DND-41 (cell line): ENCODE data around the gene SPINT2.

Experiments
- ATAC-seq: fragments of 200-7000 bp; cut with Tn5 transposase; 3 replicates; pipeline ENCODE4 v1.9.1; 2021; ENCODE audit warnings: low read depth; ENCODE audit not compliant: insufficient read depth
- DNase-seq: peaks from one replicate; pipeline ENCODE4 v3.0.0-alpha.2; 2020
- H2AFZ ChIP-seq: 2 replicates; pipeline ENCODE4 v1.6.0; 2012; ENCODE audit warnings: low read depth, low read length
- H3K27ac ChIP-seq: 2 replicates; pipeline ENCODE4 v1.5.1; 2012; ENCODE audit warnings: low read length, inconsistent platforms
- H3K27me3 ChIP-seq: fragments of 200-600 bp; sonication (generic); 2 replicates; pipeline ENCODE4 v1.6.0; 2012; ENCODE audit warnings: low read length, mild to moderate bottlenecking, inconsistent platforms; ENCODE audit not compliant: insufficient read depth, poor library complexity
- H3K36me3 ChIP-seq: 2 replicates; pipeline ENCODE4 v1.5.1; 2012; ENCODE audit warnings: low read length, inconsistent platforms; ENCODE audit not compliant: insufficient read depth
- H3K4me1 ChIP-seq: 2 replicates; pipeline ENCODE4 v1.5.1; 2012; ENCODE audit warnings: mild to moderate bottlenecking, low read length; ENCODE audit not compliant: insufficient read depth
- H3K4me2 ChIP-seq: 2 replicates; pipeline ENCODE4 v1.6.0; 2012; ENCODE audit warnings: mild to moderate bottlenecking, moderate library complexity, low read length, inconsistent platforms; ENCODE audit not compliant: insufficient read depth
- H3K4me3 ChIP-seq, 2 experiments: fragments of 200-600 bp in 1 of 2; shearing (Covaris generic) in 1 of 2; 2 replicates each; pipeline ENCODE4 v1.5.1; 2012 to 2016; ENCODE audit warnings: inconsistent platforms in 2 of 2, low read length in 2 of 2, mild to moderate bottlenecking in 2 of 2, low read depth in 1 of 2, moderate library complexity in 1 of 2
- H3K79me2 ChIP-seq: 2 replicates; pipeline ENCODE4 v1.6.0; 2012; ENCODE audit warnings: low read length, inconsistent platforms; ENCODE audit not compliant: insufficient read depth
- H3K9ac ChIP-seq: 2 replicates; pipeline ENCODE4 v1.6.0; 2012; ENCODE audit warnings: low read depth, mild to moderate bottlenecking, inconsistent platforms, low read length, moderate library complexity
- H3K9me3 ChIP-seq: 2 replicates; pipeline ENCODE4 v1.5.1; 2012; ENCODE audit warnings: low read length, moderate library complexity, mild to moderate bottlenecking, inconsistent platforms; ENCODE audit not compliant: insufficient read depth, severe bottlenecking
- H4K20me1 ChIP-seq: 2 replicates; pipeline ENCODE4 v1.6.0; 2012; ENCODE audit warnings: low read length; ENCODE audit not compliant: insufficient read depth
- EZH2 ChIP-seq: IDR thresholded peaks from 3 replicates; pipeline ENCODE4 v1.6.1; 2012; ENCODE audit warnings: borderline replicate concordance, low read depth, mild to moderate bottlenecking, moderate library complexity, low read length, inconsistent platforms; ENCODE audit not compliant: severe bottlenecking
- TF ChIP-seq, protein P1 (sequence below): IDR thresholded peaks from 2 replicates; pipeline ENCODE4 v1.5.1; 2012; ENCODE audit warnings: borderline replicate concordance, low read length, moderate library complexity, mild to moderate bottlenecking; ENCODE audit not compliant: poor library complexity, severe bottlenecking; ENCODE audit errors: extremely low read depth

The SPINT2 gene

DNA sequence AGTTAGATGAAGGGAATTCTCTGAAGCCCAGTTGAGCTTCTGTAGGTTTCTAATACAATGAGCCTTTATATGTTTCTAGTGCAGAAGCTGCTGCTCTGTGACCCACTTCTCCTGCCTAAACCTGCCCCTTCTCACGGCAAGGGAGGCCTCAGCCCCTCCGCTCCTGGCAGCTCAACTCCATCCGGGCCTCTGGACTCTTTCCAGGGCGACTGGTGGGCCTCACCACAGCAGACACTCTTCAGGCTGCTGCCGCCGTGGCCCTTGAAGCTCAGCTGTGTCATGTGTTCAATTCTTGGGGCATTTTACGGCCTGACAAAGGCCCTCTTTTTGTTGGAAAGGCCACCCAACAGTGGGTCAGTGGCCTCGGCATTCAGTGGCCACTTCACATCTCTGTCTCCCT, 29.7 kb downstream of the SPINT2 start:
- Histone ChIP-seq H3K27me3 (no peaks in the 10 kb centered on the region), H3K27ac (no peak overlapping the region), H3K4me3 (no peak overlapping the region), H3K79me2 (no peaks in the 10 kb centered on the region), H3K4me2 (no peak overlapping the region), H3K9me3 (no peaks in the 10 kb centered on the region), H4K20me1 (no peaks in the 10 kb centered on the region), H2AFZ (no peak overlapping the region), H3K4me1 (no peaks in the 10 kb centered on the region), H3K36me3 (no peaks in the 10 kb centered on the region), H3K9ac (no peak overlapping the region)
- TF ChIP-seq EZH2, result no peak
- TF ChIP-seq, protein P1, sequence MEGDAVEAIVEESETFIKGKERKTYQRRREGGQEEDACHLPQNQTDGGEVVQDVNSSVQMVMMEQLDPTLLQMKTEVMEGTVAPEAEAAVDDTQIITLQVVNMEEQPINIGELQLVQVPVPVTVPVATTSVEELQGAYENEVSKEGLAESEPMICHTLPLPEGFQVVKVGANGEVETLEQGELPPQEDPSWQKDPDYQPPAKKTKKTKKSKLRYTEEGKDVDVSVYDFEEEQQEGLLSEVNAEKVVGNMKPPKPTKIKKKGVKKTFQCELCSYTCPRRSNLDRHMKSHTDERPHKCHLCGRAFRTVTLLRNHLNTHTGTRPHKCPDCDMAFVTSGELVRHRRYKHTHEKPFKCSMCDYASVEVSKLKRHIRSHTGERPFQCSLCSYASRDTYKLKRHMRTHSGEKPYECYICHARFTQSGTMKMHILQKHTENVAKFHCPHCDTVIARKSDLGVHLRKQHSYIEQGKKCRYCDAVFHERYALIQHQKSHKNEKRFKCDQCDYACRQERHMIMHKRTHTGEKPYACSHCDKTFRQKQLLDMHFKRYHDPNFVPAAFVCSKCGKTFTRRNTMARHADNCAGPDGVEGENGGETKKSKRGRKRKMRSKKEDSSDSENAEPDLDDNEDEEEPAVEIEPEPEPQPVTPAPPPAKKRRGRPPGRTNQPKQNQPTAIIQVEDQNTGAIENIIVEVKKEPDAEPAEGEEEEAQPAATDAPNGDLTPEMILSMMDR, result no peak
- DNase-seq (no peak), ATAC-seq (no peak)

DNA sequence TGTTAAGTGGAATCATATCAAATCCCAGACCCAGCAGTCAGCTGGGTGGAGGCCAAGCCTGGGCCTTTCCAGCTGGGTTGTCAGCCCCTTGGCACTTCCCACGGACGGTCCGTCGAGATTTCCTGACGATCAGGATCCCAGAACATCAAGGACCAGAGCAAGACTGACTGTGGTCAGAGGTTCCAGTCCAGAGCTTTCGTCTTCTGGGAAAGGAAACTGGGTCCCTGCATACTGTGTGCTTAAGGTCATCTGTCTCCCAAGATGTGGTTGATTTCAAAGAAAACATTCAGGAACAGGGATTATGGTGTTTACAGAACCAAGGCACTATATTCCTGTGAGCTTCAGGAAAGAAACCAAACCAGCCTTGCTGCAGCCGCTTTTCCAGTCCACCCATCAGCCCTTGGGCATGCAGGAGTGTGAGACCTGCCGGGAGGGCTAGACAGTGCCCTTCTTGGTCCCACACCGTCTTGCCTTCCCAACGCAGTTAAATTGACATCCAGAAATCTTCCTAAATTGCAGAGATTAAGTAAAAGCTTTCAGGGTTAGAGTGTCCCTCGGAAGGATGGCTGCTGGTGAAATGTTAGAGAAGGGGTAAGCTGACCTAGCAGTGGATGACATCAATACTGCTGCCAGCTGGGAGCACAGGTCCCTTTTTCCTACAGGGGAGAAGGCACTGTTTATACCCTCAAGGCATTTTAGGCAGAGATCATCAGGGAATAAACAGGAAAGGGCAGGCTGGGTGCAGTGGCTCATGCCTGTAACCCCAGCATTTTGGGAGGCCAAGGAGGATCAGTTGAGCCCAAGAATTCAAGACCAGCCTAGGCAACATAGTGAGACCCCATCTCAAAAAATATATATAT, 34.7 kb downstream of the SPINT2 start:
- Histone ChIP-seq H3K79me2 (no peaks in the 10 kb centered on the region), H3K4me3 (no peak overlapping the region), H3K27ac (no peak overlapping the region), H3K4me2 (no peak overlapping the region), H3K27me3 (no peaks in the 10 kb centered on the region), H4K20me1 (no peaks in the 10 kb centered on the region), H3K9me3 (no peaks in the 10 kb centered on the region), H3K4me1 (no peaks in the 10 kb centered on the region), H2AFZ (no peak overlapping the region), H3K36me3 (no peaks in the 10 kb centered on the region), H3K9ac (no peak overlapping the region)
- ATAC-seq, result no peak
- no peak for TF ChIP-seq EZH2
- TF ChIP-seq, protein P1, result no peak
- no peak for DNase-seq

DNA sequence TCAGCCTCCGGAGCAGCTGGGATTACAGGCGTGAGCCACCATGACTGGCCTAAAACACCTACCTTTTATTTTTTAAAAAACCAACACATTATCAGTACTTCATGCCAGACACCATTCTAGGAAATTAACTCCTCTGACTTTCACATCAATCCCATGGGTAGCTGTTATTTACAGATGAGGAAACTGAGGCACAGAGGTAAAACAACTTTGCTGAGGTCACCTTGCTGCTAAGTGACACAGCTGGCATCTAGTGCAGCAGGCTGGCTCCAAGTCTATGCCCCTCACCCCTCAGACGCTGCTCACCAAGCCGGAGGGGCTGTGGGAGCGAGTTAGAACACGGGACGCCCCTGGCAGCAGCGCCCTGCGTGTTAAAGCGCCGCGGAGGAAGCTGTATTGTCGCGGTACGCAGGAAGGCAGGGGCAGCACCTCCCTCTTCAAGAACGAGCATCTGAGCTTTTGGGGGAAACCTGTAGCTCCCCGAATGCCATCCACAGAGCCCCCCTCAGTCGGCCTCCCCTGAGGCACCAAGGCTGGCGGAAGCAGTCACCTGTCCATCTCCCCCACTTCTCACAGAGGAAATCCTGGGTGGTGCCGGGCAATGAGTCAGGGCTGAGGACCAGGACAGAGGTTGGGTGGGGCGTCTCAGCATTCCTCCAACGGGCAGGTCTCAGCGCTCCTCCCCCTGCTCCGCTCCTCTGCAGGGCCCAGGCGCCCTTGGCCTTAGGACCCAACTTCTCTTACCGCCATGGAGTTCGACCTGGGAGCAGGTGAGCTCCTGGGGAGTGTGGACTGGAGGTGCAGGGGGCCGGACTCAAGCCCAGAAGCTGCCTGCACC, 39.4 kb downstream of the SPINT2 start, which contains the start of gene C19orf33:
Gene C19orf33, plus strand, starts transcription at position 735 of the 835 bp plus-strand sequence. Its CDS starts 11 bp downstream, at position 746.
- H3K4me2 ChIP-seq, result no peak within 1 kb of the TSS
- H3K36me3 ChIP-seq, result peaks cover 34% of the 10 kb centered on the region
- TF ChIP-seq, protein P1, result no peak
- TF ChIP-seq EZH2, result no peak
- no peak within 1 kb of the TSS for H3K9ac ChIP-seq
- no peaks in the 10 kb centered on the region for H3K9me3 ChIP-seq
- H3K27me3 ChIP-seq, result no peaks in the 10 kb centered on the region
- H3K4me3 ChIP-seq, result no peak within 1 kb of the TSS
- H3K79me2 ChIP-seq, result no peaks in the 10 kb centered on the region
- no peak within 1 kb of the TSS for H3K27ac ChIP-seq
- no peak; the same call in 2 of the 3 replicates for ATAC-seq
- H3K4me1 ChIP-seq, result no peaks in the 10 kb centered on the region
- H2AFZ ChIP-seq, result no peak within 1 kb of the TSS
- no peak for DNase-seq
- H4K20me1 ChIP-seq, result 0 out of 2 replicates have a peak, but pooled peaks cover 6% of the 10 kb centered on the region
